GM12878 (cell line): Measurements from ENCODE around the gene SLC6A20. TPM values are rescaled to one million over a fixed set of nuclear protein-coding genes. Genes with fewer than 3 reads are reported as not detected.

Source experiments
- ATAC-seq: fragments of 200-7000 bp; cut with Tn5 transposase; 3 replicates; pipeline ENCODE4 v1.9.1; 2020; ENCODE audit warnings: mild to moderate bottlenecking, moderate library complexity
- BruUV-seq: library from RNA; stranded (reverse); fragments of 400-500 nt; replicated peaks from 2 replicates; lab custom pipeline; 2021; lab: Mats Ljungman, UMichigan
- CTCF ChIA-PET: fragments of 300-600 bp; sonication (Branson Sonifier 250); formaldehyde crosslinking; extraction: SDS; loops from one replicate; lab custom pipeline; 2021; ENCODE audit warnings: inconsistent platforms; lab: Yijun Ruan, JAX
- POLR2A ChIA-PET: fragments of 350-600 bp; formaldehyde crosslinking; extraction: SDS; loops from one replicate; lab custom pipeline; 2021; ENCODE audit warnings: inconsistent platforms; lab: Charles Lee
- RAD21 ChIA-PET: fragments of 300-600 bp; sonication (Branson Sonifier 250); formaldehyde crosslinking; loops from one replicate; lab custom pipeline; 2023; ENCODE audit warnings: antibody characterized with exemption; ENCODE audit not compliant: unreplicated experiment; lab: Charles Lee
- SMC1A ChIA-PET: fragments of 300-600 bp; sonication (Branson Sonifier 250); formaldehyde crosslinking; loops from one replicate; lab custom pipeline; 2023; ENCODE audit not compliant: unreplicated experiment, uncharacterized antibody; lab: Charles Lee
- DNase-seq: peaks from one replicate; pipeline ENCODE4 v3.0.0-alpha.2; 2011; ENCODE audit warnings: low read depth, low spot score
- FAIRE-seq: peaks from 3 replicates; lab custom pipeline; 2011; peaks lifted over from hg19 to GRCh38; lab: Jason Lieb, UNC
- H2AFZ ChIP-seq: 2 replicates; pipeline ENCODE4 v1.6.0; 2011; ENCODE audit warnings: low read depth, low read length, control low read depth; ENCODE audit not compliant: control insufficient read depth
- H3K27ac ChIP-seq: 2 replicates; pipeline ENCODE4 v1.5.1; 2011; ENCODE audit warnings: control low read depth; ENCODE audit not compliant: control insufficient read depth, insufficient read depth
- H3K27me3 ChIP-seq, 2 experiments: replicated peaks in 1 of 2; 2 replicates each; pipeline versions ENCODE4 v1.6.0 to v1.6.1; 2011; ENCODE audit warnings: low read length in 1 of 2; ENCODE audit not compliant: control insufficient read depth in 2 of 2, insufficient read depth in 2 of 2
- H3K36me3 ChIP-seq, 2 experiments: 2 replicates each; pipeline ENCODE4 v1.5.1; 2011; ENCODE audit warnings: low read length in 1 of 2; ENCODE audit not compliant: control insufficient read depth in 2 of 2, insufficient read depth in 2 of 2
- H3K4me1 ChIP-seq: 2 replicates; pipeline ENCODE4 v1.6.1; 2011; ENCODE audit warnings: mild to moderate bottlenecking, low read length, moderate library complexity, mixed read lengths; ENCODE audit not compliant: control insufficient read depth, insufficient read depth
- H3K4me2 ChIP-seq: 2 replicates; pipeline ENCODE4 v1.6.0; 2011; ENCODE audit warnings: control low read depth; ENCODE audit not compliant: control insufficient read depth, insufficient read depth
- H3K4me3 ChIP-seq: fragments of 200-600 bp; sonication (generic); 2 replicates; pipeline ENCODE4 v1.5.1; 2016
- H3K79me2 ChIP-seq: 2 replicates; pipeline ENCODE4 v1.6.0; 2011; ENCODE audit warnings: low read length; ENCODE audit not compliant: control insufficient read depth, insufficient read depth
- H3K9ac ChIP-seq: 2 replicates; pipeline ENCODE4 v1.8.0; 2011; ENCODE audit warnings: low read length, control low read depth, mixed read lengths; ENCODE audit not compliant: control insufficient read depth, insufficient read depth
- H3K9me3 ChIP-seq: replicated peaks from 3 replicates; pipeline ENCODE4 v1.5.1; 2011; ENCODE audit warnings: mild to moderate bottlenecking, low read length; ENCODE audit not compliant: control insufficient read depth, insufficient read depth
- H4K20me1 ChIP-seq: 2 replicates; pipeline ENCODE4 v1.6.0; 2011; ENCODE audit not compliant: control insufficient read depth, insufficient read depth
- GATAD2B ChIP-seq: fragments of 450-650 bp; conservative IDR thresholded peaks from 2 replicates; pipeline ENCODE4 v1.6.1; 2017; ENCODE audit warnings: low read depth, mild to moderate bottlenecking, moderate library complexity
- HDGF ChIP-seq: fragments of 450-650 bp; IDR thresholded peaks from 2 replicates; pipeline ENCODE4 v1.6.1; 2016; ENCODE audit warnings: antibody characterized with exemption
- IKZF2 ChIP-seq, 2 experiments: fragments of 450-650 bp; IDR thresholded peaks; 2 replicates each; pipeline ENCODE4 v1.6.1; 2017; ENCODE audit warnings: mild to moderate bottlenecking in 2 of 2, moderate library complexity in 2 of 2
- IRF4 ChIP-seq: IDR thresholded peaks from 2 replicates; pipeline ENCODE4 v1.6.1; 2011; ENCODE audit warnings: low read depth, low read length
- LARP7 ChIP-seq: fragments of 450-650 bp; IDR thresholded peaks from 2 replicates; pipeline ENCODE4 v1.6.1; 2017; ENCODE audit warnings: mild to moderate bottlenecking
- MYC ChIP-seq: IDR thresholded peaks from 2 replicates; pipeline ENCODE4 v1.6.1; 2011; ENCODE audit warnings: mild to moderate bottlenecking, low read length, moderate library complexity, inconsistent platforms; ENCODE audit not compliant: insufficient read depth, insufficient replicate concordance, insufficient read length, severe bottlenecking
- NFYA ChIP-seq: IDR thresholded peaks from 2 replicates; pipeline ENCODE4 v1.6.1; 2011; ENCODE audit warnings: low read depth, mild to moderate bottlenecking, low read length, improper control_type of control experiment, borderline replicate concordance
- NR2C1 ChIP-seq: fragments of 450-650 bp; IDR thresholded peaks from 2 replicates; pipeline ENCODE4 v1.6.1; 2017; ENCODE audit warnings: antibody characterized with exemption, mild to moderate bottlenecking, moderate library complexity
- POLR2A ChIP-seq: IDR thresholded peaks from 2 replicates; pipeline ENCODE4 v1.6.1; 2011; ENCODE audit warnings: low read depth, mild to moderate bottlenecking, low read length
- RAD21 ChIP-seq: IDR thresholded peaks from 2 replicates; pipeline ENCODE4 v1.6.1; 2011; ENCODE audit warnings: mild to moderate bottlenecking, low read depth, low read length, moderate library complexity; ENCODE audit not compliant: insufficient read depth
- RBBP5 ChIP-seq: fragments of 200-600 bp; sonication (generic); conservative IDR thresholded peaks from 2 replicates; pipeline ENCODE4 v1.6.1; 2016
- REST ChIP-seq: IDR thresholded peaks from 2 replicates; pipeline ENCODE4 v1.6.1; 2012; ENCODE audit warnings: mild to moderate bottlenecking, low read depth, low read length
- TARDBP ChIP-seq: IDR thresholded peaks from 2 replicates; pipeline ENCODE4 v1.6.1; 2016; ENCODE audit warnings: borderline replicate concordance
- USF2 ChIP-seq: IDR thresholded peaks from 2 replicates; pipeline ENCODE4 v1.6.1; 2011; ENCODE audit warnings: low read depth, low read length, improper control_type of control experiment, borderline replicate concordance
- ZBTB4 ChIP-seq: fragments of 450-650 bp; formaldehyde crosslinking; IDR thresholded peaks from 2 replicates; pipeline ENCODE4 v1.4.0; 2022; ENCODE audit warnings: mild to moderate bottlenecking, moderate library complexity
- ZZZ3 ChIP-seq: IDR thresholded peaks from 2 replicates; pipeline ENCODE4 v1.6.1; 2011; ENCODE audit warnings: low read depth; ENCODE audit not compliant: control insufficient read depth, insufficient read length
- WGBS: methylation state at CpG from one replicate; pipeline ENCODE4 v1.1.6; 2016; ENCODE audit warnings: low lambda C conversion rate; ENCODE audit not compliant: insufficient replicate concordance, insufficient coverage; ENCODE audit errors: missing lambda C conversion rate; 5-methylcytosine and 5-hydroxymethylcytosine counted together
- in situ Hi-C: fragments of 300-500 bp; cut with MboI; formaldehyde crosslinking; loops from 9 replicates; pipeline ENCODE4 v1.14.3; 2018; ENCODE audit warnings: mixed read lengths
- intact Hi-C: fragments of 100-400 bp; cut with micrococcal nuclease; formaldehyde crosslinking; loops from one replicate; pipeline ENCODE4 v1.14.2; 2022; ENCODE audit not compliant: unreplicated experiment
- polyA plus RNA-seq, 11 experiments: library from polyadenylated mRNA; depleted of rRNA in 4 of 11; unstranded in 6 of 11; stranded (reverse) in 5 of 11; fragments of >200 nt; fragmentation: Nextera tagmentation in 4 of 11; fragmentation: Illumina TruSeq in 1 of 11; extraction: Ambion mirVana in 4 of 11; extraction: Trizol in 1 of 11; gene quantifications; 1 replicate in 1 of 11; 2 replicates in 10 of 11; pipeline versions ENCODE4 v1.2.1 to v1.2.3, GENCODE V29; 2011 to 2016; ENCODE audit warnings: inconsistent platforms in 2 of 11, missing spikeins in 2 of 11, low read depth in 1 of 11
- total RNA-seq, 4 experiments: library from RNA; depleted of rRNA in 3 of 4; stranded (reverse); fragments of >200 nt in 3 of 4; fragmentation: Illumina TruSeq in 1 of 4; extraction: Trizol in 1 of 4; gene quantifications; 2 replicates each; pipeline versions ENCODE4 v1.2.1 to v1.2.3, GENCODE V29; 2013 to 2021

SLC6A20 gene
- total and polyA plus RNA-seq, 10 of the 15 experiments (the other 5 are each of a cell fraction or from before 2014, with no cell fraction given): 0.31 to 4.1 (median 1.1) TPM

GRCh38 chr3:45783667-45784066, 12.7 kb downstream of the SLC6A20 start:
- intact Hi-C loops (no loop called here), in situ Hi-C loops (no loop called here)
- Histone ChIP-seq H3K27me3 (0 out of 4 replicates have a peak, but pooled peaks cover 0 to 3% of the 10 kb centered on the region in 2 experiments), H3K4me1 (no peaks in the 10 kb centered on the region), H3K36me3 (no peaks in the 10 kb centered on the region), H4K20me1 (no peaks in the 10 kb centered on the region), H3K4me3 (no peak overlapping the region), H3K4me2 (no peak overlapping the region), H3K9me3 (no peaks in the 10 kb centered on the region; the same call in 2 of the 3 replicates), H3K27ac (no peak overlapping the region), H2AFZ (no peak overlapping the region), H3K9ac (no peak overlapping the region), H3K79me2 (no peaks in the 10 kb centered on the region)
- no TSS peak for BruUV-seq
- FAIRE-seq (no peak), ATAC-seq (no peak), DNase-seq (no peak)
- whole genome bisulfite sequencing: 84% methylated on average over 3 of the region's 3 CpGs
- SMC1A ChIA-PET: interaction anchor here (0.7 to 1.2 kb wide), 2 partner anchors 8 to 294 kb away, joined by 3 to 4 read pairs; no protein-coding TSS in a partner anchor
- CTCF ChIA-PET: interaction anchor here (0.8 to 1.9 kb wide), 2 partner anchors 124 to 145 kb away, joined by 3 to 4 read pairs; no protein-coding TSS in a partner anchor
- RAD21 ChIA-PET: no interaction called here
- POLR2A ChIA-PET: no interaction called here
- no peak for TF ChIP-seq NR2C1
- no peak for TF ChIP-seq HDGF
- TF ChIP-seq IRF4: no peak
- TF ChIP-seq POLR2A: no peak
- no peak for TF ChIP-seq IKZF2 (IDR thresholded peaks at IDR 0.05)
- TF ChIP-seq ZZZ3: no peak
- no peak for TF ChIP-seq TARDBP
- TF ChIP-seq LARP7: no peak
- no peak for TF ChIP-seq GATAD2B
- TF ChIP-seq RBBP5: no peak
- no peak for TF ChIP-seq ZBTB4
- no peak for TF ChIP-seq RAD21
- TF ChIP-seq REST: no peak
- no peak for TF ChIP-seq USF2
- TF ChIP-seq NFYA: no peak
- no peak for TF ChIP-seq MYC
